H1 (cell line): ENCODE results near the gene MAST2. TPM values are rescaled to one million over a fixed set of nuclear protein-coding genes. Genes with fewer than 3 reads are reported as not detected.

Experiments
- CTCF ChIA-PET: fragments of 300-600 bp; sonication (Branson Sonifier 250); formaldehyde crosslinking; loops from one replicate; lab custom pipeline; 2021; ENCODE audit not compliant: partially characterized antibody; lab: Charles Lee
- POLR2A ChIA-PET: fragments of 300-600 bp; sonication (Branson Sonifier 250); formaldehyde crosslinking; loops from one replicate; lab custom pipeline; 2021; ENCODE audit warnings: inconsistent platforms; ENCODE audit not compliant: partially characterized antibody; lab: Charles Lee
- DNase-seq, 2 experiments: peaks; one replicate each; pipeline versions ENCODE4 v3.0.0 to v3.0.0-alpha.2; 2010 to 2022; ENCODE audit warnings: low spot score in 2 of 2, low read depth in 1 of 2, mixed read lengths in 1 of 2
- FAIRE-seq: peaks from 2 replicates; lab custom pipeline; 2011; peaks lifted over from hg19 to GRCh38; lab: Jason Lieb, UNC
- H2AFZ ChIP-seq: 2 replicates; pipeline ENCODE4 v1.8.1; 2012; ENCODE audit warnings: low read length, inconsistent platforms
- H2AK5ac ChIP-seq: 2 replicates; pipeline ENCODE4 v1.6.1; 2013; ENCODE audit warnings: low read depth, low read length
- H2BK120ac ChIP-seq: replicated peaks from 2 replicates; pipeline ENCODE3; 2013; ENCODE audit warnings: low read depth, low read length, inconsistent platforms
- H2BK12ac ChIP-seq: 2 replicates; pipeline ENCODE4 v1.6.1; 2013; ENCODE audit warnings: low read depth, low read length
- H2BK15ac ChIP-seq: 2 replicates; pipeline ENCODE4 v1.6.1; 2013; ENCODE audit warnings: low read length
- H2BK20ac ChIP-seq: 2 replicates; pipeline ENCODE4 v1.6.1; 2013; ENCODE audit warnings: low read length
- H2BK5ac ChIP-seq: 2 replicates; pipeline ENCODE4 v1.6.1; 2013; ENCODE audit warnings: low read depth, low read length
- H3K14ac ChIP-seq: 2 replicates; pipeline ENCODE4 v1.6.1; 2013; ENCODE audit warnings: inconsistent platforms; ENCODE audit not compliant: insufficient read length
- H3K18ac ChIP-seq: 2 replicates; pipeline ENCODE4 v1.6.1; 2013; ENCODE audit warnings: low read length; ENCODE audit errors: extremely low read depth
- H3K23ac ChIP-seq: 2 replicates; pipeline ENCODE4 v1.6.1; 2013; ENCODE audit warnings: inconsistent platforms; ENCODE audit not compliant: insufficient read length
- H3K23me2 ChIP-seq: 2 replicates; pipeline ENCODE4 v1.6.1; 2013; ENCODE audit warnings: low read depth, low read length
- H3K27ac ChIP-seq: 2 replicates; pipeline ENCODE4 v1.6.1; 2011; ENCODE audit warnings: low read depth, low read length, inconsistent platforms
- H3K27me3 ChIP-seq, 4 experiments: replicated peaks in 1 of 4; 1 replicate in 1 of 4; 2 replicates in 3 of 4; pipeline versions ENCODE4 v1.6.1 to v1.8.1; 2011 to 2013; ENCODE audit warnings: low read length in 3 of 4, mild to moderate bottlenecking in 3 of 4, inconsistent platforms in 2 of 4, mixed read lengths in 2 of 4, moderate library complexity in 1 of 4; ENCODE audit not compliant: control insufficient read depth in 3 of 4, insufficient read depth in 3 of 4; ENCODE audit errors: extremely low read depth in 1 of 4
- H3K36me3 ChIP-seq, 4 experiments: 2 replicates each; pipeline versions ENCODE4 v1.6.1 to v1.8.1; 2011 to 2013; ENCODE audit warnings: mild to moderate bottlenecking in 4 of 4, low read length in 3 of 4, moderate library complexity in 2 of 4, control low read depth in 1 of 4, inconsistent platforms in 1 of 4; ENCODE audit not compliant: insufficient read depth in 4 of 4, control insufficient read depth in 2 of 4
- H3K4ac ChIP-seq: replicated peaks from 2 replicates; pipeline ENCODE3; 2013; ENCODE audit warnings: low read length, low read depth, mixed read lengths, inconsistent platforms; ENCODE audit not compliant: insufficient read length
- H3K4me1 ChIP-seq, 4 experiments: replicated peaks in 1 of 4; 1 replicate in 1 of 4; 2 replicates in 3 of 4; pipeline versions ENCODE4 v1.6.1 to v1.8.1; 2011 to 2013; ENCODE audit warnings: low read length in 3 of 4, inconsistent platforms in 2 of 4, mixed read lengths in 1 of 4; ENCODE audit not compliant: insufficient read depth in 4 of 4, control insufficient read depth in 3 of 4
- H3K4me2 ChIP-seq, 2 experiments: 2 replicates each; pipeline versions ENCODE4 v1.6.1 to v1.8.1; 2011 to 2013; ENCODE audit warnings: low read depth in 2 of 2, low read length in 2 of 2, control low read depth in 1 of 2, inconsistent platforms in 1 of 2, mild to moderate bottlenecking in 1 of 2; ENCODE audit not compliant: insufficient read depth in 1 of 2
- H3K4me3 ChIP-seq, 4 experiments: fragments of 200-600, 300-600 bp in 1 of 4; sonication (generic), shearing (Covaris generic), sonication (Bioruptor Twin) in 1 of 4; 2 replicates each; pipeline versions ENCODE4 v1.5.1 to v1.8.1; 2011 to 2016; ENCODE audit warnings: low read length in 4 of 4, low read depth in 3 of 4, control low read depth in 2 of 4, inconsistent platforms in 2 of 4, mild to moderate bottlenecking in 2 of 4, mixed read lengths in 1 of 4, moderate library complexity in 1 of 4; ENCODE audit not compliant: insufficient read depth in 2 of 4; ENCODE audit errors: extremely low read depth in 1 of 4
- H3K56ac ChIP-seq: replicated peaks from 2 replicates; pipeline ENCODE3; 2013; ENCODE audit warnings: low read depth, mild to moderate bottlenecking, mixed read lengths, low read length, inconsistent platforms; ENCODE audit not compliant: insufficient read length
- H3K79me1 ChIP-seq: 2 replicates; pipeline ENCODE4 v1.6.1; 2013; ENCODE audit warnings: low read depth, low read length, control low read depth
- H3K79me2 ChIP-seq, 2 experiments: 2 replicates each; pipeline versions ENCODE4 v1.6.1 to v1.8.1; 2012 to 2013; ENCODE audit warnings: low read length in 2 of 2, mild to moderate bottlenecking in 2 of 2, inconsistent platforms in 1 of 2; ENCODE audit not compliant: insufficient read depth in 2 of 2, control insufficient read depth in 1 of 2
- H3K9ac ChIP-seq, 4 experiments: replicated peaks in 1 of 4; 1 replicate in 1 of 4; 2 replicates in 3 of 4; pipeline versions ENCODE4 v1.6.1 to v1.8.1; 2011 to 2013; ENCODE audit warnings: low read depth in 3 of 4, low read length in 3 of 4, control low read depth in 2 of 4, mild to moderate bottlenecking in 2 of 4, moderate library complexity in 2 of 4, inconsistent platforms in 1 of 4; ENCODE audit errors: extremely low read depth in 1 of 4
- H3K9me3 ChIP-seq, 2 experiments: 2 replicates each; pipeline versions ENCODE4 v1.6.1 to v1.8.1; 2012 to 2013; ENCODE audit warnings: mild to moderate bottlenecking in 2 of 2, moderate library complexity in 2 of 2, control low read depth in 1 of 2, inconsistent platforms in 1 of 2, low read depth in 1 of 2, low read length in 1 of 2, mixed read lengths in 1 of 2; ENCODE audit not compliant: insufficient read depth in 2 of 2
- H4K20me1 ChIP-seq, 2 experiments: replicated peaks in 1 of 2; 2 replicates each; pipeline versions ENCODE3 to v1.8.1; 2011 to 2013; ENCODE audit warnings: inconsistent platforms in 2 of 2, low read length in 2 of 2, mild to moderate bottlenecking in 1 of 2; ENCODE audit not compliant: insufficient read depth in 2 of 2, control insufficient read depth in 1 of 2
- H4K5ac ChIP-seq: 2 replicates; pipeline ENCODE4 v1.6.1; 2013; ENCODE audit warnings: low read length, low read depth, mixed read lengths, inconsistent platforms; ENCODE audit not compliant: insufficient read length
- H4K8ac ChIP-seq: 2 replicates; pipeline ENCODE4 v1.8.0; 2013; ENCODE audit warnings: mild to moderate bottlenecking, moderate library complexity, low read length, inconsistent platforms; ENCODE audit not compliant: insufficient read depth; ENCODE audit errors: extremely low read depth
- H4K91ac ChIP-seq: replicated peaks from 2 replicates; pipeline ENCODE3; 2013; ENCODE audit warnings: low read length, mixed read lengths, inconsistent platforms; ENCODE audit not compliant: insufficient read length
- CEBPB ChIP-seq: IDR thresholded peaks from 2 replicates; pipeline ENCODE4 v1.6.1; 2012; ENCODE audit warnings: low read depth, low read length
- FOSL1 ChIP-seq: IDR thresholded peaks from 2 replicates; pipeline ENCODE4 v1.6.1; 2011; ENCODE audit warnings: mild to moderate bottlenecking, low read depth, low read length, moderate library complexity; ENCODE audit not compliant: insufficient read depth
- WGBS, 2 experiments: shearing (Covaris generic) in 1 of 2; methylation state at CpG; one replicate each; pipeline versions ENCODE4 v1.1.6 to v1.1.7; 2013 to 2015; ENCODE audit warnings: low lambda C conversion rate in 2 of 2, mixed read lengths in 2 of 2, inconsistent platforms in 1 of 2, low coverage in 1 of 2, missing lambda C conversion rate in 1 of 2; ENCODE audit not compliant: insufficient replicate concordance in 2 of 2, insufficient coverage in 1 of 2, insufficient read length in 1 of 2; ENCODE audit errors: extremely low coverage in 1 of 2, missing lambda C conversion rate in 1 of 2; 5-methylcytosine and 5-hydroxymethylcytosine counted together
- polyA plus RNA-seq, 7 experiments: library from polyadenylated mRNA; depleted of rRNA in 3 of 7; stranded (reverse) in 5 of 7; unstranded in 2 of 7; fragments of >200 nt in 5 of 7; fragments of 200-250 nt in 2 of 7; gene quantifications; 1 replicate in 5 of 7; 2 replicates in 1 of 7; 4 replicates in 1 of 7; pipeline versions ENCODE4 v1.2.1 to v1.2.3, GENCODE V29; 2011 to 2013; ENCODE audit warnings: missing spikeins in 2 of 7, mixed read lengths in 2 of 7
- total RNA-seq: library from RNA; stranded (reverse); fragmentation: NEBNext Ultra II Directional; extraction: Animal tissue kit (Norgen Biotek cat#: 25700); gene quantifications from 2 replicates; pipeline ENCODE4 v1.2.1, GENCODE V29; 2021

The MAST2 gene
- total and polyA plus RNA-seq, 2 of the 8 experiments (the other 6 are each of a cell fraction or from before 2014, with no cell fraction given), result 20.5 to 35.4 TPM

DNA sequence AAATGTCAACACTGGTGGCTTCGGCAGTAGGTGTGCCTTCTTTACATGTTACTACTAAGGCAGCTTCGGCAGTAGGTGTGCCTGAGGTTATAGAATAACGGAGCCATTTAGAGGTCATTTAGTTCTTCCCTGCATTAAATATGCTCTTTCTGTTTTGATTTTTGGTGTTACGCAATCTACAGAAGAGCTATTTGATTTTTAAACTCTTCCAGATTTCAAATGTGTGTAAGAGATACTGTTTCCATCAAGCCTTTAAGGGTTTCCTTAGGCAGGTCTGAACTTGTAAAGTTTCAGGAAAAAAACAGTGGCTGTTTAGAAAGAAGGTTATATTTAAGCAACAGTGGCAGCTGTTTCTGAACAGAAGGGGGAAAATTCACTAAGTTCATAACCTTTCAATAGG, 274.2 kb downstream of the MAST2 start:
- FAIRE-seq (no peak), DNase-seq (no peak)
- H3K36me3 ChIP-seq, result peaks cover 0 to 2% (median 0%) of the 10 kb centered on the region in 4 experiments; a peak in 1 of 8 replicates
- H4K5ac ChIP-seq, result no peak overlapping the region
- H3K4me2 ChIP-seq, result no peak overlapping the region
- no peaks in the 10 kb centered on the region for H3K27me3 ChIP-seq
- H4K8ac ChIP-seq, result no peak overlapping the region
- no peak overlapping the region for H3K4me3 ChIP-seq
- H3K56ac ChIP-seq, result no peak overlapping the region
- H3K14ac ChIP-seq, result no peak overlapping the region
- 0 out of 4 replicates have a peak, but pooled peaks cover 0 to 2% of the 10 kb centered on the region in 2 experiments for H3K79me2 ChIP-seq
- no peak overlapping the region for H3K23ac ChIP-seq
- ChIA-PET POLR2A (no interaction called here), CTCF (no interaction called here)
- peaks cover 0 to 2% of the 10 kb centered on the region in 2 experiments for H4K20me1 ChIP-seq
- no peak overlapping the region for H2BK12ac ChIP-seq
- H3K27ac ChIP-seq, result no peak overlapping the region
- no peak overlapping the region for H3K18ac ChIP-seq
- no peaks in the 10 kb centered on the region; the same call in 1 of the 2 replicates for H3K79me1 ChIP-seq
- H3K4ac ChIP-seq, result no peak overlapping the region
- no peak overlapping the region for H2AK5ac ChIP-seq
- no peak overlapping the region for H2BK5ac ChIP-seq
- H3K9ac ChIP-seq, result no peak overlapping the region
- no peak overlapping the region for H2BK120ac ChIP-seq
- H2BK20ac ChIP-seq, result no peak overlapping the region
- no peaks in the 10 kb centered on the region for H3K9me3 ChIP-seq
- no peak overlapping the region for H4K91ac ChIP-seq
- no peak overlapping the region for H2BK15ac ChIP-seq
- WGBS, 2 experiments, result 94% methylated on average over 4 of the region's 4 CpGs; no CpG with 5 or more reads in 1 of the 2 experiments
- no peak overlapping the region for H2AFZ ChIP-seq
- H3K4me1 ChIP-seq, result no peaks in the 10 kb centered on the region
- no peaks in the 10 kb centered on the region for H3K23me2 ChIP-seq
- peak; percentile 89 for TF ChIP-seq CEBPB
- no peak for TF ChIP-seq FOSL1
